Psoas muscle (tissue), 8 donors: ENCODE results near the gene ATN1. TPM values are rescaled to one million over a fixed set of nuclear protein-coding genes. Genes with fewer than 3 reads are reported as not detected.

ENCODE experiments used
- ATAC-seq, 4 donors: fragments of 200-7000 bp; cut with Tn5 transposase; one replicate each; pipeline ENCODE4 v1.9.1; 2020; ENCODE audit warnings: moderate library complexity in 3 of 4, mild to moderate bottlenecking in 2 of 4
- DNase-seq, 2 donors: peaks; one replicate each; pipeline ENCODE4 v3.0.0-alpha.2; 2020
- H3K27ac ChIP-seq: fragments of 200-600 bp; one replicate; pipeline ENCODE4 v1.8.0; 2022
- H3K27me3 ChIP-seq, 3 donors: fragments of 200-600 bp in 1 of 3; one replicate each; pipeline versions ENCODE4 v1.6.1 to v1.8.0; 2013 to 2022; ENCODE audit warnings: low read length in 2 of 3, mild to moderate bottlenecking in 2 of 3, moderate library complexity in 1 of 3; ENCODE audit not compliant: insufficient read depth in 3 of 3
- H3K36me3 ChIP-seq, 2 donors: fragments of 200-600 bp in 1 of 2; one replicate each; pipeline versions ENCODE4 v1.6.1 to v1.8.0; 2013 to 2022; ENCODE audit warnings: low read depth in 1 of 2, mild to moderate bottlenecking in 1 of 2, moderate library complexity in 1 of 2; ENCODE audit not compliant: insufficient read depth in 1 of 2
- H3K4me1 ChIP-seq: fragments of 200-600 bp; one replicate; pipeline ENCODE4 v1.8.0; 2022
- H3K4me3 ChIP-seq: fragments of 200-600 bp; one replicate; pipeline ENCODE4 v1.8.0; 2022; ENCODE audit warnings: mild to moderate bottlenecking
- H3K9me3 ChIP-seq: fragments of 200-600 bp; one replicate; pipeline ENCODE4 v1.8.0; 2022
- CTCF ChIP-seq: fragments of 200-600 bp; IDR thresholded peaks from one replicate; pipeline ENCODE4 v1.8.0; 2022; ENCODE audit warnings: antibody characterized with exemption
- WGBS, 3 donors: extraction: QIAGEN DNeasy Blood & Tissue Kit; methylation state at CpG; one replicate each; pipeline versions ENCODE4 v1.1.6 to v1.1.7; 2013; 5-methylcytosine and 5-hydroxymethylcytosine counted together
- intact Hi-C, 2 donors: fragments of 100-400 bp; cut with DNase I; formaldehyde crosslinking; loops; one replicate each; pipeline versions ENCODE4 v1.11.0 to v1.14.2; 2022
- polyA plus RNA-seq, 3 donors: library from polyadenylated mRNA; stranded (reverse); fragments of 200-250 nt; gene quantifications; one replicate each; pipeline ENCODE4 v1.2.3, GENCODE V29; 2013
- total RNA-seq, 4 donors: library from RNA; stranded (reverse); fragmentation: NEBNext Ultra II Directional in 2 of 4; extraction: Animal tissue kit (Norgen Biotek cat#: 25700) in 2 of 4; gene quantifications; one replicate each; pipeline versions ENCODE4 v1.2.1 to v1.2.4, GENCODE V29; 2021 to 2023
- donor health status: healthy with polysubstance abuse.
- donor health status: DM: no; HTN: no; CAD: no; lungs with moderate emphysema.
- donor health status: Bipolar disorder and iron deficiency.
- donor health status: healthy.
- donor health status: DM: yes; HTN: yes; CAD: no.
- donor health status: DM: no; HTN: no; CAD: no.
- donor health status: DM: no; HTN: no; CAD: no.
- donor health status: DM: yes; HTN: yes; CAD: no.

ATN1 gene
- total and polyA plus RNA-seq, 7 donors = 24.9 to 55.8 (median 46.0) TPM

- 23 to 29% (median 23%) methylated on average over 8 of the region's 8 CpGs for WGBS, 3 donors
- Histone ChIP-seq H3K4me3 (peak overlapping the region; percentile 85), H3K27ac (peak overlapping the region; percentile 84), H3K36me3 (no peaks in the 10 kb centered on the region), H3K27me3 (no peaks in the 10 kb centered on the region), H3K4me1 (peaks cover 41% of the 10 kb centered on the region), H3K9me3 (no peaks in the 10 kb centered on the region)
- DNase-seq (peak; percentile 68 to 81), ATAC-seq (peak; percentile 50 to 68 (median 62))
- no peak for TF ChIP-seq CTCF
- intact Hi-C loops = no loop called here
Observed at GRCh38 chr12:6925540-6926279, 2.0 kb upstream of the ATN1 start.

- ATAC-seq (no peak), DNase-seq (no peak)
- H3K27ac ChIP-seq = peak overlapping the region; percentile 84
- no peak for TF ChIP-seq CTCF
- H3K27me3 ChIP-seq = no peaks in the 10 kb centered on the region
- no peaks in the 10 kb centered on the region for H3K9me3 ChIP-seq
- intact Hi-C loops = no loop called here
- WGBS, 3 donors = 0 to 3% (median 0%) methylated on average over 9 to 79 of the region's 79 CpGs
- peak overlapping the region; percentile 85 for H3K4me3 ChIP-seq
- H3K4me1 ChIP-seq = peaks cover 43% of the 10 kb centered on the region
- peaks cover 0 to 3% of the 10 kb centered on the region in 2 donors for H3K36me3 ChIP-seq
Observed at GRCh38 chr12:6928022-6928702, 403 bp downstream of the ATN1 start.

GRCh38 chr12:6928703-6929407 is 1.1 kb downstream of the ATN1 start:
- Histone ChIP-seq H3K27me3 (no peaks in the 10 kb centered on the region), H3K9me3 (no peaks in the 10 kb centered on the region), H3K4me1 (peaks cover 50% of the 10 kb centered on the region), H3K36me3 (peaks cover 0 to 10% of the 10 kb centered on the region in 2 donors), H3K4me3 (peak overlapping the region; percentile 85), H3K27ac (peak overlapping the region; percentile 84)
- intact Hi-C loops = no loop called here
- DNase-seq = no peak
- TF ChIP-seq CTCF = no peak
- 20 to 24% (median 21%) methylated on average over 19 of the region's 19 CpGs for WGBS, 3 donors
- no peak for ATAC-seq

- H3K9me3 ChIP-seq = no peaks in the 10 kb centered on the region
- H3K4me1 ChIP-seq = peaks cover 44% of the 10 kb centered on the region
- ATAC-seq (no peak), DNase-seq (peak in 1 of 2 donors; percentile 43)
- H3K27me3 ChIP-seq = no peaks in the 10 kb centered on the region
- peaks cover 0 to 19% of the 10 kb centered on the region in 2 donors for H3K36me3 ChIP-seq
- peak overlapping the region; percentile 41 for H3K27ac ChIP-seq
- TF ChIP-seq CTCF = no peak
- intact Hi-C loops = no loop called here
- peak overlapping the region; percentile 85 for H3K4me3 ChIP-seq
- WGBS, 3 donors = 47 to 62% (median 58%) methylated on average over 7 of the region's 7 CpGs
Observed at GRCh38 chr12:6929466-6930452, 2.0 kb downstream of the ATN1 start.
